A549 (cell line): ENCODE measurements around the gene LENG8. TPM values are rescaled to one million over a fixed set of nuclear protein-coding genes. Genes with fewer than 3 reads are reported as not detected.

Experiments used
- ATAC-seq, 2 experiments: fragments of 200-7000 bp in 1 of 2; fragments of >200 bp in 1 of 2; cut with Nextera tagmentation in 1 of 2; cut with Tn5 transposase in 1 of 2; 3 replicates each; pipeline versions ENCODE4 v1.8.0 to v1.9.1; 2018 to 2020; ENCODE audit warnings: mild to moderate bottlenecking in 1 of 2, moderate library complexity in 1 of 2
- CTCF ChIA-PET: fragments of 300-600 bp; sonication (Branson Sonifier 250); formaldehyde crosslinking; extraction: SDS; loops from one replicate; lab custom pipeline; 2021; ENCODE audit warnings: antibody characterized with exemption, inconsistent platforms; lab: Yijun Ruan, JAX
- POLR2A ChIA-PET: fragments of 350-600 bp; formaldehyde crosslinking; extraction: SDS; loops from one replicate; lab custom pipeline; 2021; ENCODE audit warnings: antibody characterized with exemption, inconsistent platforms; lab: Yijun Ruan, JAX
- DNase-seq, 2 experiments: peaks; one replicate each; pipeline versions ENCODE4 v3.0.0 to v3.0.0-alpha.2; 2011 to 2016; ENCODE audit warnings: low read depth in 1 of 2, low spot score in 1 of 2
- FAIRE-seq: peaks from 2 replicates; lab custom pipeline; 2011; peaks lifted over from hg19 to GRCh38; lab: Jason Lieb, UNC
- H3K27ac ChIP-seq, 2 experiments: fragments of >200 bp; sonication (Bioruptor Twin); formaldehyde crosslinking; 3 replicates each; pipeline ENCODE4 v1.5.1; 2016 to 2017
- H3K4me1 ChIP-seq: fragments of >200 bp; sonication (Bioruptor Twin); formaldehyde crosslinking; 3 replicates; pipeline ENCODE4 v1.6.1; 2016
- H3K4me2 ChIP-seq: fragments of >200 bp; sonication (Bioruptor Twin); formaldehyde crosslinking; 3 replicates; pipeline ENCODE4 v1.6.1; 2016
- H3K4me3 ChIP-seq: fragments of >200 bp; sonication (Bioruptor Twin); formaldehyde crosslinking; 3 replicates; pipeline ENCODE4 v1.5.1; 2016
- H3K9me3 ChIP-seq: fragments of >200 bp; sonication (Bioruptor Twin); formaldehyde crosslinking; 3 replicates; pipeline ENCODE4 v1.6.1; 2016
- BHLHE40 ChIP-seq: IDR thresholded peaks from 2 replicates; pipeline ENCODE4 v1.6.1; 2012; ENCODE audit warnings: low read depth, low read length, inconsistent platforms
- EHMT2 ChIP-seq: fragments of 200-600 bp; sonication (generic); IDR thresholded peaks from 2 replicates; pipeline ENCODE4 v1.6.1; 2016; ENCODE audit warnings: antibody characterized with exemption, low read depth, mild to moderate bottlenecking, moderate library complexity
- ESRRA ChIP-seq: fragments of 150-350 bp; IDR thresholded peaks from 2 replicates; pipeline ENCODE4 v1.6.1; 2014; ENCODE audit warnings: mild to moderate bottlenecking, low read length, borderline replicate concordance
- MYC ChIP-seq: IDR thresholded peaks from 2 replicates; pipeline ENCODE4 v1.6.1; 2012; ENCODE audit warnings: mild to moderate bottlenecking, inconsistent platforms, low read length, improper control_type of control experiment, borderline replicate concordance
- NFE2L2 ChIP-seq: fragments of 150-350 bp; conservative IDR thresholded peaks from 2 replicates; pipeline ENCODE4 v1.6.1; 2014; ENCODE audit warnings: low read length
- RAD21 ChIP-seq, 2 experiments: fragments of >200 bp in 1 of 2; sonication (Bioruptor Twin) in 1 of 2; formaldehyde crosslinking in 1 of 2; IDR thresholded peaks in 1 of 2; conservative IDR thresholded peaks in 1 of 2; 2 replicates in 1 of 2; 3 replicates in 1 of 2; pipeline ENCODE4 v1.6.1; 2012 to 2018; ENCODE audit warnings: inconsistent platforms in 1 of 2
- RNF2 ChIP-seq: fragments of 200-600 bp; sonication (generic); IDR thresholded peaks from 2 replicates; pipeline ENCODE4 v1.6.1; 2016; ENCODE audit warnings: low read depth, mild to moderate bottlenecking, antibody characterized with exemption, moderate library complexity, borderline replicate concordance
- SMC3 ChIP-seq: fragments of >200 bp; sonication (Bioruptor Twin); formaldehyde crosslinking; IDR thresholded peaks from 3 replicates; pipeline ENCODE4 v1.6.1; 2018; ENCODE audit warnings: inconsistent platforms
- SREBF2 ChIP-seq: fragments of 450-650 bp; IDR thresholded peaks from 2 replicates; pipeline ENCODE4 v1.6.1; 2014; ENCODE audit warnings: mild to moderate bottlenecking, moderate library complexity
- WGBS: methylation state at CpG from one replicate; pipeline ENCODE4 v1.1.6; 2017; ENCODE audit errors: missing lambda C conversion rate; 5-methylcytosine and 5-hydroxymethylcytosine counted together
- polyA plus RNA-seq, 4 experiments: library from polyadenylated mRNA; depleted of rRNA in 3 of 4; stranded (reverse); fragments of >200 nt; fragmentation: RNase III in 1 of 4; extraction: RNeasy Plus Mini Kit Qiagen cat#74134 plus additional on column Dnase treatment in 1 of 4; gene quantifications; 2 replicates in 3 of 4; 3 replicates in 1 of 4; pipeline ENCODE4 v1.2.3, GENCODE V29; 2011 to 2017
- TF ChIP-seq, protein P1 (sequence below): fragments of 250-450 bp; sonication (Bioruptor Pico); IDR thresholded peaks from 2 replicates; pipeline ENCODE4 v1.5.0; 2020; ENCODE audit warnings: low read depth, mild to moderate bottlenecking, moderate library complexity
- TF ChIP-seq, protein P2 (sequence below): fragments of >200 bp; sonication (Bioruptor Twin); formaldehyde crosslinking; IDR thresholded peaks from 3 replicates; pipeline ENCODE4 v1.6.1; 2016
- TF ChIP-seq, protein P3 (sequence below): fragments of >200 bp; sonication (Bioruptor Twin); formaldehyde crosslinking; IDR thresholded peaks from 3 replicates; pipeline ENCODE4 v1.5.1; 2016
- TF ChIP-seq, protein P4 (sequence below): fragments of >200 bp; sonication (Bioruptor Twin); formaldehyde crosslinking; IDR thresholded peaks from 2 replicates; pipeline ENCODE4 v1.6.1; 2016
- TF ChIP-seq, protein P5 (sequence below): IDR thresholded peaks from 2 replicates; pipeline ENCODE4 v1.6.1; 2012
- TF ChIP-seq, protein P6 (sequence below): fragments of 150-350 bp; IDR thresholded peaks from 2 replicates; pipeline ENCODE4 v1.6.1; 2014; ENCODE audit warnings: low read depth, mild to moderate bottlenecking, low read length

Gene LENG8
- polyA plus RNA-seq, 2 of the 4 experiments (the other 2 are of a cell fraction): 30.6 to 140 TPM

DNA sequence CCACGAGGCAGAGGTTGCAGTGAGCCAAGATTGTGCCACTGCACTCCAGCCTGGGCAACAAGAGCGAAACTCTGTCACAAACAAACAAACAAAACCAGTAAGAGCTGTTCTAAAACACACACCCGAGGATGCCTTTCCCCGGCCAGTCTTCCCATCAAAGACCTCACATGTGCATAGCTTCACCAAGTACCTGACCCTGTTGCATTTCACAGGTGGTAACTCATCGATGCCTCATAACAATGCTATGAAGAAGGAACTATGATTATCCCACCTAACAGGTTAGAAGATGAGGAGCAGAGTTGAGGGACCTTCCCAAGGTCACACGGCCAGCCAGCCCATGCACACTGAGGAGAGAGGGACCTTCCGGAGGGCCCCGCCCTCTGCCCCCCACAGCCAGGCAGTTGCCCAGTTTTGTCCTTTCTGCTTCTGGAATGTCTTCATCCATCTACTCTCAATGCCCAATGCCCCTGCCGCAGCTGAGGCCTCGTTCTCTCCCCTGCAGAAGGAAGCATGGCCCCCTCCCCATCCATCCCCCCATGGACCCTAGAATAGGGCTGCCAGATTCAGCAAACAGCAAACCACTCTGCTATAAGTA is 16.8 kb upstream of the LENG8 start:
- Histone ChIP-seq H3K4me2 (no peak overlapping the region; the same call in 2 of the 3 replicates), H3K4me3 (no peak overlapping the region), H3K4me1 (peaks cover 24% of the 10 kb centered on the region), H3K27ac (no peak overlapping the region), H3K9me3 (no peaks in the 10 kb centered on the region)
- 69% methylated on average over 10 of the region's 10 CpGs for WGBS
- DNase-seq (no peak), FAIRE-seq (no peak), ATAC-seq (no peak)
- ChIA-PET POLR2A (interaction anchor here (0.9 to 2.2 kb wide), 2 partner anchors 11 to 16 kb away, joined by 3 to 11 read pairs; partner anchors contain the start of gene LENG8), CTCF (interaction anchor here (0.6 to 1.4 kb wide), 3 partner anchors 16 to 259 kb away, joined by 3 to 5 read pairs (median 3); partner anchors contain the start of gene LENG8)
- TF ChIP-seq, protein P1, sequence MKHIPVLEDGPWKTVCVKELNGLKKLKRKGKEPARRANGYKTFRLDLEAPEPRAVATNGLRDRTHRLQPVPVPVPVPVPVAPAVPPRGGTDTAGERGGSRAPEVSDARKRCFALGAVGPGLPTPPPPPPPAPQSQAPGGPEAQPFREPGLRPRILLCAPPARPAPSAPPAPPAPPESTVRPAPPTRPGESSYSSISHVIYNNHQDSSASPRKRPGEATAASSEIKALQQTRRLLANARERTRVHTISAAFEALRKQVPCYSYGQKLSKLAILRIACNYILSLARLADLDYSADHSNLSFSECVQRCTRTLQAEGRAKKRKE (CRISPR knock-in tag): no peak
- no peak for TF ChIP-seq RAD21 (conservative IDR thresholded peaks at IDR 0.05 in 1 of 2, IDR thresholded peaks at IDR 0.05 in 1 of 2)
- TF ChIP-seq, protein P2, sequence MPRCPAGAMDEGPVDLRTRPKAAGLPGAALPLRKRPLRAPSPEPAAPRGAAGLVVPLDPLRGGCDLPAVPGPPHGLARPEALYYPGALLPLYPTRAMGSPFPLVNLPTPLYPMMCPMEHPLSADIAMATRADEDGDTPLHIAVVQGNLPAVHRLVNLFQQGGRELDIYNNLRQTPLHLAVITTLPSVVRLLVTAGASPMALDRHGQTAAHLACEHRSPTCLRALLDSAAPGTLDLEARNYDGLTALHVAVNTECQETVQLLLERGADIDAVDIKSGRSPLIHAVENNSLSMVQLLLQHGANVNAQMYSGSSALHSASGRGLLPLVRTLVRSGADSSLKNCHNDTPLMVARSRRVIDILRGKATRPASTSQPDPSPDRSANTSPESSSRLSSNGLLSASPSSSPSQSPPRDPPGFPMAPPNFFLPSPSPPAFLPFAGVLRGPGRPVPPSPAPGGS: no peak

DNA sequence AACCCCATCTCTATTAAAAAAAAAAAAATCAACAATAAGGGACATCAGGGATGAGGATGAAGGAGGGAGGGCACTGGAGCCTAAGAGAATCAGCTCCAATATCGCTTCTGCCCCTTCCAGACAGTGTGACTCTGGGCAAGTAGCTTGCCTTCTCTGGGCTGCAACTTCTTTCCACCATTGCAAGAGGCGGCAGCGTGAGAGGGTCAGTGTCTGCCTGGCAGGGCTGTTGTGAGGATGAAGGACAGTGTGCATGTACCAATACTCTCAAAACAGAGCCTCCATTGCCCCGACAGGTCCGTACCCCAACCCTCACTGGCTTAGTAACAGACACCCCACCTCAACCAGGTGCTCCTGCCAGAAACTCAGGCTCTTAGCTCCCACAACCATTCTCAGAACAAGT is 15.3 kb upstream of the LENG8 start:
- WGBS: 94% methylated on average over 5 of the region's 5 CpGs
- Histone ChIP-seq H3K4me3 (no peak overlapping the region), H3K4me1 (peaks cover 24% of the 10 kb centered on the region), H3K27ac (no peak overlapping the region), H3K9me3 (no peaks in the 10 kb centered on the region), H3K4me2 (no peak overlapping the region)
- FAIRE-seq (no peak), ATAC-seq (no peak), DNase-seq (no peak)
- ChIA-PET CTCF (interaction anchor here (1.0 kb wide), 1 partner anchor 47 kb away, joined by 3 read pairs; no protein-coding TSS in a partner anchor), POLR2A (interaction anchor here (1.5 kb wide), 1 partner anchor 15 kb away, joined by 3 read pairs; the partner anchor contains the start of gene LENG8)
- no peak for TF ChIP-seq NFE2L2
- TF ChIP-seq, protein P3, sequence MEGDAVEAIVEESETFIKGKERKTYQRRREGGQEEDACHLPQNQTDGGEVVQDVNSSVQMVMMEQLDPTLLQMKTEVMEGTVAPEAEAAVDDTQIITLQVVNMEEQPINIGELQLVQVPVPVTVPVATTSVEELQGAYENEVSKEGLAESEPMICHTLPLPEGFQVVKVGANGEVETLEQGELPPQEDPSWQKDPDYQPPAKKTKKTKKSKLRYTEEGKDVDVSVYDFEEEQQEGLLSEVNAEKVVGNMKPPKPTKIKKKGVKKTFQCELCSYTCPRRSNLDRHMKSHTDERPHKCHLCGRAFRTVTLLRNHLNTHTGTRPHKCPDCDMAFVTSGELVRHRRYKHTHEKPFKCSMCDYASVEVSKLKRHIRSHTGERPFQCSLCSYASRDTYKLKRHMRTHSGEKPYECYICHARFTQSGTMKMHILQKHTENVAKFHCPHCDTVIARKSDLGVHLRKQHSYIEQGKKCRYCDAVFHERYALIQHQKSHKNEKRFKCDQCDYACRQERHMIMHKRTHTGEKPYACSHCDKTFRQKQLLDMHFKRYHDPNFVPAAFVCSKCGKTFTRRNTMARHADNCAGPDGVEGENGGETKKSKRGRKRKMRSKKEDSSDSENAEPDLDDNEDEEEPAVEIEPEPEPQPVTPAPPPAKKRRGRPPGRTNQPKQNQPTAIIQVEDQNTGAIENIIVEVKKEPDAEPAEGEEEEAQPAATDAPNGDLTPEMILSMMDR: no peak
- no peak for TF ChIP-seq SREBF2
- TF ChIP-seq ESRRA: no peak
- TF ChIP-seq, protein P4, sequence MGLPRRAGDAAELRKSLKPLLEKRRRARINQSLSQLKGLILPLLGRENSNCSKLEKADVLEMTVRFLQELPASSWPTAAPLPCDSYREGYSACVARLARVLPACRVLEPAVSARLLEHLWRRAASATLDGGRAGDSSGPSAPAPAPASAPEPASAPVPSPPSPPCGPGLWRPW: no peak
- TF ChIP-seq SMC3: no peak
- TF ChIP-seq, protein P2: no peak
- TF ChIP-seq MYC: no peak
- TF ChIP-seq EHMT2: no peak
- no peak for TF ChIP-seq BHLHE40
- TF ChIP-seq, protein P5, sequence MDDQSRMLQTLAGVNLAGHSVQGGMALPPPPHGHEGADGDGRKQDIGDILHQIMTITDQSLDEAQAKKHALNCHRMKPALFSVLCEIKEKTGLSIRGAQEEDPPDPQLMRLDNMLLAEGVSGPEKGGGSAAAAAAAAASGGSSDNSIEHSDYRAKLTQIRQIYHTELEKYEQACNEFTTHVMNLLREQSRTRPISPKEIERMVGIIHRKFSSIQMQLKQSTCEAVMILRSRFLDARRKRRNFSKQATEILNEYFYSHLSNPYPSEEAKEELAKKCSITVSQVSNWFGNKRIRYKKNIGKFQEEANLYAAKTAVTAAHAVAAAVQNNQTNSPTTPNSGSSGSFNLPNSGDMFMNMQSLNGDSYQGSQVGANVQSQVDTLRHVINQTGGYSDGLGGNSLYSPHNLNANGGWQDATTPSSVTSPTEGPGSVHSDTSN: no peak
- TF ChIP-seq RNF2: no peak
- TF ChIP-seq, protein P6, sequence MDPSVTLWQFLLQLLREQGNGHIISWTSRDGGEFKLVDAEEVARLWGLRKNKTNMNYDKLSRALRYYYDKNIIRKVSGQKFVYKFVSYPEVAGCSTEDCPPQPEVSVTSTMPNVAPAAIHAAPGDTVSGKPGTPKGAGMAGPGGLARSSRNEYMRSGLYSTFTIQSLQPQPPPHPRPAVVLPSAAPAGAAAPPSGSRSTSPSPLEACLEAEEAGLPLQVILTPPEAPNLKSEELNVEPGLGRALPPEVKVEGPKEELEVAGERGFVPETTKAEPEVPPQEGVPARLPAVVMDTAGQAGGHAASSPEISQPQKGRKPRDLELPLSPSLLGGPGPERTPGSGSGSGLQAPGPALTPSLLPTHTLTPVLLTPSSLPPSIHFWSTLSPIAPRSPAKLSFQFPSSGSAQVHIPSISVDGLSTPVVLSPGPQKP: no peak
